ENCODE data around the gene EXOSC5. TPM values are rescaled to one million over a fixed set of nuclear protein-coding genes. Genes with fewer than 3 reads are reported as not detected.

Gene EXOSC5
- total and polyA plus RNA-seq, 2 of the 13 experiments (the other 11 are each of a cell fraction or from before 2014, with no cell fraction given) = 24.1 to 26.5 TPM

DNA sequence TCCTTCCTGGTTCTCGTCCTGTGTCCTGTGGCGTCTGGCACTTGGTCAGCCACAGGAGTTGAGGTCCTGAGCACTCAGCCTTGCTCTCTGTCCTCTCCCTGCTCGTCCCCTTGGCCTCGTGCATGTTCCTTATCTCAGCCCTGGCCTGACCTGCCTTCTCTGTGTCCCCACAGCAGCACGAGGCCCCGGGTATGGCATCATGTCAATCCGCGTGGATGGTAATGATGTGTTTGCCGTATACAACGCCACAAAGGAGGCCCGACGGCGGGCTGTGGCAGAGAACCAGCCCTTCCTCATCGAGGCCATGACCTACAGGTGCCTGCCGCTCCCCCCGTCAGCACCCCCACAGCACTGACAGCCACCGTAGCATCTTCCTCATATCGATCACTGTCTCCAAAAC, 25.3 kb upstream of the EXOSC5 start:
- POLR2A ChIA-PET = no interaction called here
- intact Hi-C loops (cut with micrococcal nuclease; ENCODE audit: unreplicated experiment) = no loop called here
- 86% methylated on average over 18 of the region's 18 CpGs for WGBS (ENCODE audit: low lambda C conversion rate)
- no peaks in the 10 kb centered on the region for H3K9me3 ChIP-seq (ENCODE audit: low read length)
- no peak overlapping the region for H3K4me2 ChIP-seq (ENCODE audit: low read depth, low read length)
- TF ChIP-seq HMGA1 (CRISPR knock-in tag; conservative IDR thresholded peaks at IDR 0.05) (no peak), NPAS2 (CRISPR knock-in tag; IDR thresholded peaks at IDR 0.05; ENCODE audit: borderline replicate concordance) (no peak), ZNF713 (CRISPR knock-in tag; IDR thresholded peaks at IDR 0.05) (no peak), MTF1 (CRISPR knock-in tag; IDR thresholded peaks at IDR 0.05) (no peak), PHB2 (IDR thresholded peaks at IDR 0.05; ENCODE audit: partially characterized antibody) (no peak), KMT2A (CRISPR knock-in tag; IDR thresholded peaks at IDR 0.05) (no peak), ETV5 (CRISPR knock-in tag; IDR thresholded peaks at IDR 0.05; ENCODE audit: borderline replicate concordance) (no peak), ISX (CRISPR knock-in tag; conservative IDR thresholded peaks at IDR 0.05) (no peak), ZNF891 (CRISPR knock-in tag; IDR thresholded peaks at IDR 0.05) (no peak), RBFOX2 (IDR thresholded peaks at IDR 0.05; ENCODE audit: low read depth, low read length) (no peak), HMG20A (CRISPR knock-in tag; IDR thresholded peaks at IDR 0.05; ENCODE audit: borderline replicate concordance) (no peak), JUN (CRISPR knock-in tag; IDR thresholded peaks at IDR 0.05) (no peak), ZNF382 (CRISPR knock-in tag; IDR thresholded peaks at IDR 0.05; ENCODE audit: borderline replicate concordance) (no peak), SP4 (CRISPR knock-in tag; IDR thresholded peaks at IDR 0.05) (no peak), ZNF567 (CRISPR knock-in tag; IDR thresholded peaks at IDR 0.05; ENCODE audit: borderline replicate concordance) (no peak)
- TF ChIP-seq, protein P1, sequence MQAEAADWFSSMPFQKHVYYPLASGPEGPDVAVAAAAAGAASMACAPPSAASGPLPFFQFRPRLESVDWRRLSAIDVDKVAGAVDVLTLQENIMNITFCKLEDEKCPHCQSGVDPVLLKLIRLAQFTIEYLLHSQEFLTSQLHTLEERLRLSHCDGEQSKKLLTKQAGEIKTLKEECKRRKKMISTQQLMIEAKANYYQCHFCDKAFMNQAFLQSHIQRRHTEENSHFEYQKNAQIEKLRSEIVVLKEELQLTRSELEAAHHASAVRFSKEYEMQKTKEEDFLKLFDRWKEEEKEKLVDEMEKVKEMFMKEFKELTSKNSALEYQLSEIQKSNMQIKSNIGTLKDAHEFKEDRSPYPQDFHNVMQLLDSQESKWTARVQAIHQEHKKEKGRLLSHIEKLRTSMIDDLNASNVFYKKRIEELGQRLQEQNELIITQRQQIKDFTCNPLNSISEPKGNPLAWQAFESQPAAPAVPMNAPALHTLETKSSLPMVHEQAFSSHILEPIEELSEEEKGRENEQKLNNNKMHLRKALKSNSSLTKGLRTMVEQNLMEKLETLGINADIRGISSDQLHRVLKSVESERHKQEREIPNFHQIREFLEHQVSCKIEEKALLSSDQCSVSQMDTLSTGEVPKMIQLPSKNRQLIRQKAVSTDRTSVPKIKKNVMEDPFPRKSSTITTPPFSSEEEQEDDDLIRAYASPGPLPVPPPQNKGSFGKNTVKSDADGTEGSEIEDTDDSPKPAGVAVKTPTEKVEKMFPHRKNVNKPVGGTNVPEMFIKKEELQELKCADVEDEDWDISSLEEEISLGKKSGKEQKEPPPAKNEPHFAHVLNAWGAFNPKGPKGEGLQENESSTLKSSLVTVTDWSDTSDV (CRISPR knock-in tag; IDR thresholded peaks at IDR 0.05) = no peak
- TF ChIP-seq, protein P2, sequence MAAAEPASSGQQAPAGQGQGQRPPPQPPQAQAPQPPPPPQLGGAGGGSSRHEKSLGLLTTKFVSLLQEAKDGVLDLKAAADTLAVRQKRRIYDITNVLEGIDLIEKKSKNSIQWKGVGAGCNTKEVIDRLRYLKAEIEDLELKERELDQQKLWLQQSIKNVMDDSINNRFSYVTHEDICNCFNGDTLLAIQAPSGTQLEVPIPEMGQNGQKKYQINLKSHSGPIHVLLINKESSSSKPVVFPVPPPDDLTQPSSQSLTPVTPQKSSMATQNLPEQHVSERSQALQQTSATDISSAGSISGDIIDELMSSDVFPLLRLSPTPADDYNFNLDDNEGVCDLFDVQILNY (CRISPR knock-in tag; conservative IDR thresholded peaks at IDR 0.05) = no peak
- TF ChIP-seq, protein P3, sequence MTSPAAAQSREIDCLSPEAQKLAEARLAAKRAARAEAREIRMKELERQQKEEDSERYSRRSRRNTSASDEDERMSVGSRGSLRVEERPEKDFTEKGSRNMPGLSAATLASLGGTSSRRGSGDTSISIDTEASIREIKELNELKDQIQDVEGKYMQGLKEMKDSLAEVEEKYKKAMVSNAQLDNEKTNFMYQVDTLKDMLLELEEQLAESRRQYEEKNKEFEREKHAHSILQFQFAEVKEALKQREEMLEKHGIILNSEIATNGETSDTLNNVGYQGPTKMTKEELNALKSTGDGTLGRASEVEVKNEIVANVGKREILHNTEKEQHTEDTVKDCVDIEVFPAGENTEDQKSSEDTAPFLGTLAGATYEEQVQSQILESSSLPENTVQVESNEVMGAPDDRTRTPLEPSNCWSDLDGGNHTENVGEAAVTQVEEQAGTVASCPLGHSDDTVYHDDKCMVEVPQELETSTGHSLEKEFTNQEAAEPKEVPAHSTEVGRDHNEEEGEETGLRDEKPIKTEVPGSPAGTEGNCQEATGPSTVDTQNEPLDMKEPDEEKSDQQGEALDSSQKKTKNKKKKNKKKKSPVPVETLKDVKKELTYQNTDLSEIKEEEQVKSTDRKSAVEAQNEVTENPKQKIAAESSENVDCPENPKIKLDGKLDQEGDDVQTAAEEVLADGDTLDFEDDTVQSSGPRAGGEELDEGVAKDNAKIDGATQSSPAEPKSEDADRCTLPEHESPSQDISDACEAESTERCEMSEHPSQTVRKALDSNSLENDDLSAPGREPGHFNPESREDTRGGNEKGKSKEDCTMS (CRISPR knock-in tag; conservative IDR thresholded peaks at IDR 0.05) = no peak
- H2AFZ ChIP-seq (ENCODE audit: low read length) = no peak overlapping the region
- no peaks in the 10 kb centered on the region for H4K20me1 ChIP-seq (ENCODE audit: insufficient read depth, low read length)
- H3K9ac ChIP-seq (ENCODE audit: insufficient read depth, low read depth, low read length) = no peak overlapping the region
- ATAC-seq = no peak
- H3K79me2 ChIP-seq (ENCODE audit: insufficient read depth, low read length) = no peaks in the 10 kb centered on the region
- in situ Hi-C loops (cut with HindIII; ENCODE audit: extremely low pct_ligation_motif_present, low pct_unique_long_range_greater_than_20kb) = no loop called here
- H3K27ac ChIP-seq (ENCODE audit: extremely low read length, insufficient read depth, low read length) = no peak overlapping the region
- peaks cover 20 to 32% of the 10 kb centered on the region in 2 experiments; a peak in 4 of 5 replicates for H3K36me3 ChIP-seq (replicated peaks in 1 of 2; ENCODE audit: control insufficient read depth in 1 of 2, insufficient read depth in 2 of 2, low read length in 2 of 2)
- no peak overlapping the region for H3K4me3 ChIP-seq (replicated peaks in 1 of 3; ENCODE audit: insufficient read depth in 1 of 3, low read depth in 2 of 3, low read length in 3 of 3)
- no peaks in the 10 kb centered on the region for H3K27me3 ChIP-seq (ENCODE audit: control insufficient read depth in 1 of 2, insufficient read depth in 2 of 2, low read length in 2 of 2)
- peaks cover 31% of the 10 kb centered on the region for H3K4me1 ChIP-seq (ENCODE audit: insufficient read depth, low read length)
- CTCF ChIA-PET (ENCODE audit: low intra/inter-chr PET ratio, low total read pairs) = no interaction called here
- BruUV-seq (replicated peaks) = no TSS peak
- FAIRE-seq = no peak
- DNase-seq (ENCODE audit: low spot score) = no peak
